Spleen (tissue), 7 donors: ENCODE results near the gene C8B.

Experiments used
- CTCF ChIP-seq, 11 experiments: fragments of 200-600 bp in 7 of 11; fragments of 450-650 bp in 4 of 11; sonication (generic) in 4 of 11; IDR thresholded peaks in 8 of 11; conservative IDR thresholded peaks in 3 of 11; 1 replicate in 7 of 11; 2 replicates in 4 of 11; pipeline versions ENCODE4 v1.4.0 to v1.8.0; 2016 to 2021; ENCODE audit warnings: antibody characterized with exemption in 11 of 11, inconsistent platforms in 4 of 11, mild to moderate bottlenecking in 1 of 11
- POLR2A ChIP-seq, 3 donors: fragments of 450-650 bp; IDR thresholded peaks; one replicate each; pipeline ENCODE4 v1.5.1; 2017; ENCODE audit warnings: antibody characterized with exemption in 3 of 3, mild to moderate bottlenecking in 1 of 3
- donor health status: DM: no; HTN: no; CAD: no; lungs with moderate emphysema.
- donor health status: DM: no; HTN: no; CAD: no.
- donor health status: DM: no; HTN: no; CAD: no.

GRCh38 chr1:56986397-56986796 is 20.6 kb upstream of the C8B start:
- TF ChIP-seq CTCF (IDR thresholded peaks at IDR 0.05 in 8 of 11, conservative IDR thresholded peaks at IDR 0.05 in 3 of 11) (no peak), POLR2A (IDR thresholded peaks at IDR 0.05) (no peak)
